GM03348 (cell line): ENCODE data around the gene TBC1D4.
A peak's percentile ranks its signal among the peaks of the same experiment; 100 is the strongest.
"Not testable (repeated sequence)": the region's sequence is repeated elsewhere in the genome, so short reads cannot be mapped to it uniquely, and the experiment has no call there.

Experiments
- DNase-seq: peaks from one replicate; pipeline ENCODE4 v3.0.0; 2012; ENCODE audit warnings: low spot score

Gene TBC1D4

DNA sequence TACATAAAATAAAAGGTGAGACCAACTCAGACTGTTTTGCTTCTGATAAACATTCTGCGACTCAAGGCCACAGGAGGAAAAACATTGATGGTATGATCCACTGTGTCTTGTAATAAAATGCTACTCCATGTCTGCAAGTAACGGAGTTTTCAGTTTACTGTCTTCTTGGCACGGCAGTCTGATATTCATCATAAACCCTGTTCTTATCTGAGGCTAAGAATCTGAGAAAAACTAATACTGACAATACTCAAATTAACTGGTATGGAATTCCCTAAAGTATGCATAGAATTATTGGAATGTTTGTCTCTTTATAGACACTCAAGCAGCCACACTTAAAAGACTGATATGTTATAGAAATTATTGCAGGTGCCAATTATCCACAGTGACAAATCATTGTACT lies 125.5 kb downstream of the TBC1D4 start:
- no peak for DNase-seq

DNA sequence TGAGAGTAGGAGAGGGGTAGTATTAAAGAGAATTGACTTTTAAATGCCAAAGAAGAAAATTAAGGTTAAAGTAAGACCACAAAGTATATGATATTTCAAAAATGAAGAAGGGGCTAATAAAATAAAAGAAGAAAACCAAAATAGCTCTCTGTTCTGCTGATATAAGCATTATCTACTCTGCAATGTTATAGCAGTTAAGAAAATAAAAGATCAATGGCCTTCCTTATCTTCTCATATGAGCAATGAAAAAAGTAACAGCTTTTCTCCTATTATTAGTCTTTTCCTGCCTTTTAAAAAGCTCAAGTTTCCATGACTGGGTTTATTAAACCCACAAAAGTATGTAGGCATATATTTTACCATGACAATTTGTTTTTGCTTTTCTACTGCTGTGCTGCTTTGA lies 126.4 kb downstream of the TBC1D4 start:
- DNase-seq: no peak

DNA sequence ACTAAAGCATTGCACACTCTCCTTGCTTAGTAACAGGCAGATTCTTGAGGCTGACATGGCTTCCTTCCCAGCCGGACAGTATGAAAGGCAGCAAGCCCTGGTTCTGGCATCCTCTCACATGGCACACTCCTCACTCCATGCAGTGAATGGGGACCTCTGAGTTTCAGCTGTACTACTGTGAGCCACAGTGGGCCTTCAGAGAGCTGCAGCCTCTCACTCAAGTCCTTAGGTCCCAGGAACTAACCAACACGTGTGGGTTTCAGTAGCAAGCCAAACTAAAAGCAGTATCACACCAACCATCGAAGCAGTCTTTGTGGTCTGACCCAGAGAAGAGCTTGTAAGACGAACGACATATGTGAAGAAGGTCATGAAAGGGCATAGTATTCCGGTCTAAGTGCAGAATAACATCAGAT lies 128.2 kb downstream of the TBC1D4 start:
- DNase-seq: peak; percentile 29

DNA sequence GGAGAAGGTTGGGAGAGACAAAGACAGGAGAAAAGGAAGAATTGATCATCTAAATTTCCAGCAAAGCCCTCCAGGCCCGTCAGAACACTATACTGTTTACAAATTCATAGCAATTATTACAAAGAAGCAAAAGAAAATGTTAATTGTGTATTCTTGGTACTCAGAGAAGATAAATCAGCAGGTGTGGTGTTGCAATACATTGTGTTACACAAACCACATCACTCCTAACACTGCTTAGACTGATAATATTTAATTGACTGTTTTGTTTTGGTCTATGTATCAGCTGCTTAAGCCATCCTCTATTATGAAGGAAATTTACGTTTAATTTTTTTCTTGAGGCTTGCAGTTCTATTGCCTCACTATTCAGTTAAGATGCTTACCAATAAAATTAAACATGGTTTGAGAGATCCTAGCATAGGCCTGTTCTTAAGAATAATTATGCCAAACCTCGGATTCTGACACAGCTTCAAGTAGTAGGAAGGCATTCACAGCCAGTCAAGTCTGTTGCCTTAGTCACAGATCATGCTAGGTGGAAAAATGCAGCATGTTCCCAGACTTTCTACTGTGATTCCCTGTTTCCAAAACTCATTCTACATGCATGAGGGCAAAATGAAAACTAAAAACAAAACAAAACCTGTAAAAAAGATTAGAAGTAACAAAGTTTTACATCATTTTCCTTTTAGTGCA lies 129.2 kb downstream of the TBC1D4 start:
- no peak for DNase-seq

DNA sequence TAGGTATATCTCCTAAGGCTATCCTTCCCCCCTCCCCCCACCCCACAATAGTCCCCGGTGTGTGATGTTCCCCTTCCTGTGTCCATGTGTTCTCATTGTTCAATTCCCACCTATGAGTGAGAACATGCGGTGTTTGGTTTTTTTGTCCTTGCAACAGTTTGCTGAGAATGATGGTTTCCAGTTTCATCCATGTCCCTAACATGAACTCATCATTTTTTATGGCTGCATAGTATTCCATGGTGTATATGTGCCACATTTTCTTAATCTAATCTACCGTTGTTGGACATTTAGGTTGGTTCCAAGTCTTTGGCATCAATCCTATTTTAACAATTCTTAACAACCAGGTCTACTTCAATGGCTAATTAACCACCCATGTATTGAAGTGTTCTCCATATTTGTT lies 130.4 kb downstream of the TBC1D4 start:
- not testable (repeated sequence) for DNase-seq

DNA sequence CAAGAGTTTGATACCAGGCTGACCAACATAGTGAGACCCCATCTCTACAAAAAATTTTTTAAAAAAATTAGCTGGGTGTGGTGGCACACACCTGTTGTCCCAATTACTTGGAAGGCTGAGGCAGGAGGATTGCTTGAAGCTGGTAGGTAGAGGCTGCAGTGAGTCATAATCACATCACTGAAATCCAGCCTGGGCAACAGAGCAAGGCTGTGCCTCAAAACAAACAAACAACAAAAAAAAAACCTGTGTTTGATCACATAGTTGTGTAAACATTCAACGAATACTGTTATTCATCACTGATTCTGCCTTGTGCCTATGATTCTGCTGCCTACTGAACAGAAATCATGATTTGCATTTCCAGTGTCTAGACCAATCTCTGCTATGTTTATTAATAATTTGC lies 134.0 kb downstream of the TBC1D4 start:
- DNase-seq: no peak

DNA sequence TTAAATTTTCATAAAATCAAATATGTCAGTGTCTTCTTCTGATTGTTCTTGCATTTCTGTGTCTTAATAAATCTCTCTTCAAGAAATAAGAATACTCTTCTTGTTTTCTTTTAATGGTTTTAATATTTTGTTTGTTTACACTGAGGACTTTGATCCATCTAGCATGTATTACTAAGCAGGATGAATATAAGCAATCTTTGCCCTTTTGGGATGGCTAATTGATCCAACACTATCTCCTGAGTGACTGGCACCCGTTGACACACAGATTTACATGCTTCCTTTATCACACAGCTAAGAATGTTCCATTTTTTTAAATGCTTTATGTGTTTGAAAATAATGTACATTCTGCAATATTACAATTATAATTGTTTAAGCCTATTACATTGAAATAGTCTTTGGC lies 134.5 kb downstream of the TBC1D4 start:
- no peak for DNase-seq

DNA sequence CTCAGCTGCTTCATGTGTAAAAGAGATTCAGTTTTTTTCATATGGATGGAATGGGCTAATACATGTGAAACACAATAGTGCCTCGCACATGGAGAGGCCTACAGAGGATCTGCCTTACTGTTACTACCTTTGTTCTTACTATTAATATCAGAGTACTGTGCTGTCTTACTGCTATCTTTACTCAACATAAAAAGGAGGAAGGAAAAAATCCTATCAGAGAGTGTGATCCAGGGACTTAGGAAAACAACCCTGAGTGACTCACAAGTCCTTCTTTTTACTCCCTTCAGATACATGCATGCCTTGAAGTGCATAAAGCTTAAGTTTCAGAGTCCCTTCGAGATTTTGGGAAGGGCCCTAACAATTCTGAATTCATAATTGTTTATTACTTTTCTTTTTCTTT lies 136.8 kb downstream of the TBC1D4 start:
- peak; percentile 21 for DNase-seq

DNA sequence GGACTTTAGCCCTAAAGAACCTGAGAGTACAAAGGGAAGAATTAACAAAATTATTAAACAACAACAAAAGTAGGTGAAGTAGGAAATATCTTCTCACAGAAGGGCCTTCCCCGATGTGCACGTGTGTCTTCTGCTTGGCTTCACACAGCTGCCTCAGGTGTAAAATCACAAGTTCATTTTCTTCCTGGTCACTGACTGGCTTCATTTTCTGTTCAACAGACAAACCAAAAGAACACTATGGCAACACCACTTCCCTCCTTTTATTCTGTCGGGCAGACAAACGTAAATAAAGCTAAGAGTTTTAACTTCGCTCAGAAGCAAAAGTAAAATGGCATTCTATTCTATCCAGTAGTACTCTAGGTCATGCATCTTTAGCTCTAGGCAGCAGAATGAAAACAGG lies 140.9 kb downstream of the TBC1D4 start:
- DNase-seq: no peak

DNA sequence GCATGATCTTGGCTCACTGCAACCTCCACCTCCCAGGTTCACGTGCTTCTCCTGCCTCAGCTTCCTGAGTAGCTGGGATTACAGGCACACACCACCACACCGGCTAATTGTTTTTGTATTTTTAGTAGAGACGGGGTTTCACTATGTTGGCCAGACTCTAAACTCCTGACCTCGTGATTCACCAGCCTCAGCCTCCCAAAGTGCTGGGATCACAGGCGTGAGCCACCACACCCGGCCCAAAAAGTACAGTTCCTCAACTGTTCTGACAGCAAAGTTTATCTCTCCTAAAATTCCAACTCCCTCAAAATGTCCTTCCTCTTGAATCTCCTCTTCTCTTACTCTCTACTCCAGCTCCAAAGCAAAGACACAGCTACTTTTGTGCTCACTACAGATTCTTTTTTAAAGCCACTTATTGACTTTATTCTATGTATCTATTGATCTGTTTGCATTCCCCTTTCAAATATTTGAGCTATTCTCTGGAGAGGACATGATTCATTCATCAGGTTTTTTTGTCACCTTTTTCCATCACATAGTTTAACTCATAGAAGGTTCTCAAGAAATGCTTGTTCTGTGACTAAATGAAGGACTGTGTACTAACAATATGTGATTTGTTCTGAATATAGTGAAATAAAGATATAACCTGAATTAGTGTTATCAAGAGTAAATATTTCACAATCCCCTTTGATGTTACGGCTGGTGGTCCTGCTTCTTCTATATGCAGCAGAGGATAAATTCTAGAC lies 142.2 kb downstream of the TBC1D4 start:
- no peak for DNase-seq

DNA sequence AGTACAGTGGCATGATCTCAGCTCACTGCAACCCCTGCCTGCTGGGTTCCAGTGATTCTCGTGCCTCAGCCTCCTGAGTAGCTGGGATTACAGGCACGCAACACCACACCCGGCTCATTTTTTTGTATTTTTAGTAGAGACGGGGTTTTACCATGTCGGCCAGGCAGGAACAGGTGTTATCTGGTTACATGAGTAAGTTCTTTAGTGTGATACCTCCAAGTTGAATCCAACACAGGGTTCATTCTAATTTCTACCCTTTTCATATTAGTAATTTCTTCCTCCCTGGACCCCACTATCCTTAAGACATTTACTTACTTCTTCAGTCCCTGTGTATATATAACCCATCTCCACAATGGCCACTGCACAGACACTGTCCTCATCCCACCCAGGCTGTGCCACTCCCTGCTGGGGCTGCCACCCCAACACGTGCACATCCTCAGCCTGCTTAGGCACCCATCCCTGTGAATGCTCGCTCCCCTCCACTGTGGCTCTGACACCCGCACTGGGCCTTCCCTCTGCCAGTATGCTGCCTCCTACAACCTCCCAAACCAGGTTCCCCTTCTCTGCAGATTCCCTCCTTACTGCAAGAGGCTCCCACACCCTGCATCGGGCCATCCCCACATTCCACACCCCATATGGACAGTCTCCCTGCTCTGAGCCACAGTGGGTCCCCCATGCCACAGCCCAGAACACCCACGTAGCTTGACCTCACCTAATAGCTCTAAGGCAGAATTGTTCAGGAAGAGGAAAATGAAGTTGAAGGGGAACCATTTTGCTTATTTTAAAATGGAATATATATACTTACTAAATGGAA lies 147.1 kb downstream of the TBC1D4 start:
- DNase-seq: no peak

DNA sequence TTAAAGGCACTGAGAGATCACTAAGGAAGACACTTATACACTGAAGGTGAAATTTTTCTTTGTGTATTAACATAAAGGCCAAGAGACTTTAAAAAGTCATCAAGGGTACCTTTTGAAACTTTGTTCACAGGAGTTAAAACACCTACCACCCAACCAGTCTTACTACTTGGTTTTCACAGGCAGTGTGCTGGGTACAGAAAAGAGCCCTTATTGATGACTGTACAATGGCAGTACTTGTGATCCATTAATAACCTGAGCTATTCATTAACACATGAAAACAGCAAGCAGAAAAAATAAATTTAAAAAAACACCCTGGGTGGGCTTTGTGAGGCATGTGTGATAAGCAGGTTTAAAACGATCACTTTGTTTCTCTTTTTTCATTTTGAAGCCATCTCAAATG lies 148.9 kb downstream of the TBC1D4 start:
- DNase-seq: no peak

DNA sequence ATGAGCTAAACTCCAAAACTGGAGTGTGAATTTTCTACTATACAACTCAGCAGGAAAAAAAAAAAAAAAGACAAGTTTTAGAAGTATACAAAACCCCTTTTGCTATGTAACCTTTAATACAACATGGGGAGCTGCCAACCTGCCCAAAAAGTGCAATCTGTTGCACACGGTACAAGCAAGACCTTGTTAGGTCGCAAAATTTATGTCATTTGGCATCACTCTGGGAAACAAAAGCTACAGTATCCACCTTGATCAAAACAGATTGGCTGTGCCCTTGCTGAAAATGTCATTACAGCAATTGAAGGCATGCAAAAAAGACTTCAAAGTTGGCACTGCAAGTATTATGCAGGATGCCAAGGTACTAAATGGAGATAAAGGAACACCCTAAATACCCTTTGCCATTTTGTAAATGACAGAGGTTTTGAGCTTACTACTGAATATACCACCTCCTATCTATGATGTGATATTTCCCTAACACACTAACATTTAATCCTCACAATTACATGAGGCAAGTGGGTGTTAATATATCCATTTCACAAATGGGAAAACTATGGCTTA lies 150.1 kb downstream of the TBC1D4 start:
- DNase-seq: no peak

DNA sequence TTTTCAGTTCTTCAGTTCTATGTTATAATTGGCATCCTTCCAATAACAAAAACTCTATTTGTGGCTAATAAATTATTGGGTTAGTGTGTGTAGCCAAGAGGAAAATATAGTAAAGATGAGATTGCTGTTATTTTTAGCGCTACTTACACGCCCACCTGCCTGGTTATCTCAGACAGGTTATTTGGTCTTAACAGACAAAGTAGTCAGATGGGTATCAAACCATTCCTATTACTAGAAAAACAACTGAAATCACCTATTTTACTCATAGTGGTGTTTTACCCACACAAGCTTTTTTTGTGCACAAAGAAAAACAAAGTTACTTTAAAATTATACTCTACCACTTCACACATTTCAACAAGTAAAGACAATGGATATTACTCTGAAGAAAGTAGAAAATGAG lies 151.2 kb downstream of the TBC1D4 start:
- no peak for DNase-seq

DNA sequence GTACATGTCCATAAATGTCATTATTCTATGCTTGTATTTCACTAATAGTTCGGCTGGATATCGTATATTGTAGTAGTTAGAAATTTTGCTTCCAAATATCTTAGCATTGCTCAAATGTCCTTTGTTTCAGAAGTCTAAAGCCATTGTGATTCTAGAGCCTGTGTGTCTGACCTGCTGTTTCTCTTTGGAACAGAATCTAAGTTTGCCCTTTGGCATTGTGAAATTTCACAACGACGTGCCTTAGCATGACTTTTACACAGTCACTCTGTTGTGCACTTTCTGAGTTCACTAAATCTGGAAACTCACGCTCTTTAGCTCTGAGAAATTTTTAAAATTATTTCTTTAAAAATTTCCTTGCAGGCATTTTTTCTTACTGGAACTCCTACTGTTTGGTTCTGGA lies 152.2 kb downstream of the TBC1D4 start:
- no peak for DNase-seq

DNA sequence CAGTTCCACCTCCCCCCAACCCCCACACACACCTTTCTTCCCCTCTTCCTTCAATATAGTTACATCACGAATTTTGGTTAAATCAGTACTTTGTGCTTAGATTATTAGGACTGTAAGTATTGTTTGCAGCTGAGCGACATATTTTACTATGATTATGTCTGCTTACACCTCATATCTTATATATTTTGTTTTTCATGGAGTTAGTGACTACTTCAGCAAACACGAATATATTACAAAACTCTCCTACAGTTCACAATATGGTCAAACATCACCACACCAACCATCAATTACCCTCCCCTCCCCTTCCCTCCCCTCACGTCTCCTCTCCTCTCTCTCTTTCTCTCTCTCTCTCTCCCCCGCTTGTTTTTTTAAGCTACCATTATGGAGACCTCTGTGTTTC lies 152.9 kb downstream of the TBC1D4 start:
- DNase-seq: no peak

DNA sequence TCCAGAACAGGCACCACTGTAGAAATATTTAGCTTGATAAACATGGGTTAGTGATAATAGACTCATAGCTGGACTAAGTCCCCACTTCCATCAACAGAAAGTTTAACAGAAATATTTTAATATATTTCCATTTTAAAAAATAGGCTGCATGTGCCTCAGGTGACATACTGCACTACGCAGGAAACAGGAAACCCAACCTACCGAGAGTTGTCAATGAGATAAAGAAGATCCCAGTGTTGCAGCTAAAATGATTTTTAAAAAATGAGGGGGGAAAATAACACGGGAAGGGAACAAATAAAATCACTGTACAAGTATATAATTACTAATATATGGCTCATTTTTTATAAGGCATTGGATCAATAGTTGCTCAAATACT lies 154.8 kb downstream of the TBC1D4 start:
- DNase-seq: no peak

DNA sequence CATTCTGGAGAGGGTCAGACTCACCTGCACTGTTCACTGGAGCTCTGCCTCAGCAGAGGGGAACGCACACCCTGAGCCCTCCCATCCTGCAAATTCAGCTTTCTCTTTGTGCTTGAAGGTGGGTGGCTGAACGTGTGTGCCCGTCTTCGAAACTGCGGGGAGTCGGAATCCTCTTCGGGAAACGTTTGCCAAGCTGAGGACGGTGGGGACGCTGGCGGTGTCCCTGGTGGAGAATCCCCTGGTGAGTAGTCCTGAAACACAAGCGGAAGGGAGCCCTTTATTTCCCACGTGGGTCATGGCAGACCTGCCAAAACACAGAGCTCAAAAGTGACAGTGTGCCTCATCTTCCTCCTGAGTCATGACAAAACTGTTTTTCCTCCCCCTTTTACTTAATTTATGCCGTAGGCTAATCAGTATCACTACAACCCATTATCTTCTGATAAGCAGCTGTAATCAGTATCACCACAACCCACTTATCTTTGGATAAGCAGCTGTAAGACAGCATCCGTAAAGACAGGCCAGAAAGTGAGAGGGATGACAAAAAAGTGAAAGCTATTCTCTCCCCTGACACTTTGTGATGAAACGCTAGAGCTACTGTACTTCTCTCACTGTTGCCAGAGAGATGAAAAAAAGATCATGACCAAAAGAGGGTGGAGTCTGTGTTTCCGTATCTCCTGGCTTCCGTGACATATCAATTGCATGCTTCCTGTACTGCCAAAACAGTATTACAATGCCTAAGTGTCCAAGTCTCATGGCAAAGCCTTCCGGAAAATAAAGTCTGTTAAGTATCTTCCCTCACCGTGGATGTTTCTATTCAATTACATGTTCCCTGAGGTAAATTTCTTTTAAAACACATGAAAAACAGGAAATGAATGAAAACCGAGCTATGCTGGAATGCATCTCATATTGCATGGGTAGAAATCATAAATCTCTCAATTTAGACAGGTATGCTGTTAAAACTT lies 155.5 kb downstream of the TBC1D4 start:
- no peak for DNase-seq

DNA sequence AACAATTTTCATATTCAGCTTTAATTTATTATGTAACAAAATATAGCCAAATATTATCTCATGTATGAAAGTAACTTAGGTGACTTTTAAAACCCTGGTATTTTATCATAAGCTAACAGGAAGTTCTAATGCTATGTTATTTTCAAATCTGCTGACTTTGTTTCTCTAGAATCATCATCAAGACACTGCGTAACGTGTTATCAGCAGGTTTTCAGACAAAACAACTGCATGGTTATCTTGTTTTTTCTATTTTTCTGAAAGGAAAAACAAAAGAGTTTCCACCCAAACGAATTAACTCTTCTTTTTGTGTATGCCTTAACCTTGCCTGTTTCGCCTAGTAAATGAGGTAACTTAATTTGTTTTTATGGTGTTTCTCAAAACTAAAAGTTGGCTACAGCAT lies 156.3 kb downstream of the TBC1D4 start:
- DNase-seq: no peak

DNA sequence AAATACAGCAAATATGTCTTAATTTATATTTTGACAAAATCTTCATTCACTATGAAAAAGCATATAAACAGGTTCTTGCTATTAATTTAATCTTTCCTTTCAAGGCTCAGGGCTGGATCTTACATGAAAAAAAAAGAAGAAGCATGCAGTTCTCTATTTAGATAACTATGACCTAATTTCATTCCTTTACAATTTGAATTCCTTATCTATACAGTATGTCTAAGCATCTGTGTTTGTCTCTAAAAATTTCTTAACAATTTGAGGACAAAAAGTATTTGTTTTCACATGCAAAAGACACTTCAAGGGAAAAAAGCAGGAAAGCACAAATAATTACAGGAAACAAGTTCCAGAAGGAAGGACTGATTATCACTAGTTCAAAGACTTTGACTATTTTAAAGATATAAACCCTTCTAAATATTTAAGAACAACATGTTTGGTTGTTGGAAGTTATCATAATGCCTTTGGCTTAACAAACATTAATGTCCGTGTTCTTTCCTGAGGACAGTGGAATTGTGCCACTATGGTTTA lies 157.5 kb downstream of the TBC1D4 start:
- no peak for DNase-seq

DNA sequence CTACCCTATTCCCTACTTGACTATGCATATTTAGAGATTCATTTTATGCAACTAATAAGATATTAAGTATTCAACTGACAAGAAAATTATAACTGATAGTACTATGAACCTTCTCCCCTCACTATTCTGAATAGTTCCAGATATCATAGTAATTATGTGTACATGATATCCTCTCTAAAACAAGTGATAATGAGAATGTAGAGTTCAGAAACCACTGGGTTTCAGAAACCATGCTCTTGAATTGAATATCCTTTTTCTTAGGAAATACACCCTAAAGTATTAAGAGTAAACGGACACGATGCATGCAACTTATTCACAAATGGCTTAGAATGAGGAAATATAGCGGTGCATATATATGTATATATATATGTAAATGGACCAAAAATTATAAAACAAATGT lies 160.9 kb downstream of the TBC1D4 start:
- no peak for DNase-seq
